Fibroblast of the aortic adventitia (primary cell): ENCODE results near the gene THRB. TPM values are rescaled to one million over a fixed set of nuclear protein-coding genes. Genes with fewer than 3 reads are reported as not detected.
"Not testable (repeated sequence)": the region's sequence is repeated elsewhere in the genome, so short reads cannot be mapped to it uniquely, and the experiment has no call there.

Experiments used
- DNase-seq: peaks from one replicate; pipeline ENCODE4 v3.0.0-alpha.2; 2010; ENCODE audit warnings: low read depth
- H3K4me3 ChIP-seq: 2 replicates; pipeline ENCODE4 v1.5.1; 2011; ENCODE audit warnings: low read depth, mild to moderate bottlenecking, control low read depth, low read length, moderate library complexity
- CTCF ChIP-seq: IDR thresholded peaks from 2 replicates; pipeline ENCODE4 v1.5.1; 2011; ENCODE audit warnings: mild to moderate bottlenecking, low read length, control low read depth, inconsistent platforms; ENCODE audit not compliant: insufficient read depth
- total RNA-seq: library from RNA; depleted of rRNA; stranded (reverse); fragments of >200 nt; gene quantifications from 2 replicates; pipeline ENCODE4 v1.2.3, GENCODE V29; 2012; ENCODE audit warnings: low replicate concordance

The THRB gene
- total RNA-seq, 1 donor, result 4.7 TPM

- H3K4me3 ChIP-seq, result no peak overlapping the region
- no peak for TF ChIP-seq CTCF
- DNase-seq, result no peak
These were observed 89.6 kb downstream of the THRB start for GRCh38 chr3:24405057-24405456.

- H3K4me3 ChIP-seq, result no peak overlapping the region
- TF ChIP-seq CTCF, result no peak
- DNase-seq, result no peak
These were observed 92.9 kb downstream of the THRB start for GRCh38 chr3:24401811-24402185.

GRCh38 chr3:24401090-24401810, 93.4 kb downstream of the THRB start:
- no peak for TF ChIP-seq CTCF
- DNase-seq, result no peak
- H3K4me3 ChIP-seq, result no peak overlapping the region

- DNase-seq, result no peak
- no peak for TF ChIP-seq CTCF
- H3K4me3 ChIP-seq, result no peak overlapping the region
These were observed 94.2 kb downstream of the THRB start for GRCh38 chr3:24400450-24400849.

GRCh38 chr3:24400015-24400414, 94.6 kb downstream of the THRB start:
- H3K4me3 ChIP-seq, result no peak overlapping the region
- no peak for TF ChIP-seq CTCF
- no peak for DNase-seq

GRCh38 chr3:24399614-24400013, 95.0 kb downstream of the THRB start:
- no peak for DNase-seq
- no peak overlapping the region for H3K4me3 ChIP-seq
- no peak for TF ChIP-seq CTCF

- H3K4me3 ChIP-seq, DNase-seq: not testable (repeated sequence)
These were observed 95.9 kb downstream of the THRB start for GRCh38 chr3:24398712-24399111.
